SK-N-SH treated with all-trans-retinoic acid at 6 μM for 48 hours (cell line): ENCODE measurements around the gene CBFA2T3.

Experiments used
- ATAC-seq: fragments of 200-7000 bp; cut with Tn5 transposase; 3 replicates; pipeline ENCODE4 v1.9.1; 2020; ENCODE audit warnings: mild to moderate bottlenecking, moderate library complexity
- ARNTL ChIP-seq: fragments of 450-650 bp; formaldehyde crosslinking; IDR thresholded peaks from 2 replicates; pipeline ENCODE4 v1.5.0; 2020; ENCODE audit warnings: low read depth, mild to moderate bottlenecking, moderate library complexity, borderline replicate concordance
- BACH2 ChIP-seq: fragments of 250-450 bp; sonication (Bioruptor Pico); IDR thresholded peaks from 2 replicates; pipeline ENCODE4 v1.9.0; 2021; ENCODE audit warnings: mild to moderate bottlenecking, borderline replicate concordance
- CREB5 ChIP-seq: fragments of 250-450 bp; sonication (Bioruptor Pico); IDR thresholded peaks from 2 replicates; pipeline ENCODE4 v1.5.1; 2020; ENCODE audit warnings: low read depth, mild to moderate bottlenecking, moderate library complexity
- CSDC2 ChIP-seq: fragments of 250-450 bp; sonication (Bioruptor Pico); IDR thresholded peaks from 2 replicates; pipeline ENCODE4 v1.5.0; 2020; ENCODE audit warnings: mild to moderate bottlenecking, moderate library complexity
- ESRRG ChIP-seq: fragments of 250-450 bp; sonication (Bioruptor Pico); IDR thresholded peaks from 2 replicates; pipeline ENCODE4 v1.6.1; 2021; ENCODE audit warnings: mild to moderate bottlenecking
- GLIS3 ChIP-seq: fragments of 250-450 bp; sonication (Bioruptor Pico); IDR thresholded peaks from 2 replicates; pipeline ENCODE4 v1.5.0; 2020; ENCODE audit warnings: mild to moderate bottlenecking, moderate library complexity
- ISL1 ChIP-seq: fragments of 250-450 bp; sonication (Bioruptor Pico); IDR thresholded peaks from 2 replicates; pipeline ENCODE4 v2.1.2; 2022; ENCODE audit warnings: mild to moderate bottlenecking, moderate library complexity
- PATZ1 ChIP-seq: fragments of 250-450 bp; sonication (Bioruptor Pico); IDR thresholded peaks from 2 replicates; pipeline ENCODE4 v1.8.0; 2020; ENCODE audit warnings: mild to moderate bottlenecking, moderate library complexity, borderline replicate concordance
- POU6F1 ChIP-seq: fragments of 250-450 bp; sonication (Bioruptor Pico); IDR thresholded peaks from 2 replicates; pipeline ENCODE4 v1.8.0; 2021; ENCODE audit warnings: low read depth, mild to moderate bottlenecking, moderate library complexity, borderline replicate concordance
- PPARA ChIP-seq: fragments of 250-450 bp; sonication (Bioruptor Pico); IDR thresholded peaks from 2 replicates; pipeline ENCODE4 v1.5.0; 2020; ENCODE audit warnings: mild to moderate bottlenecking, borderline replicate concordance
- RARB ChIP-seq: fragments of 250-450 bp; sonication (Bioruptor Pico); IDR thresholded peaks from 2 replicates; pipeline ENCODE4 v1.8.0; 2021; ENCODE audit warnings: mild to moderate bottlenecking, moderate library complexity
- SNAI2 ChIP-seq: fragments of 250-450 bp; sonication (Bioruptor Pico); IDR thresholded peaks from 2 replicates; pipeline ENCODE4 v1.5.0; 2020; ENCODE audit warnings: mild to moderate bottlenecking, moderate library complexity
- TCF4 ChIP-seq: fragments of 250-450 bp; sonication (Bioruptor Pico); IDR thresholded peaks from 2 replicates; pipeline ENCODE4 v1.8.0; 2021; ENCODE audit warnings: mild to moderate bottlenecking, moderate library complexity, borderline replicate concordance
- TOX ChIP-seq: fragments of 250-450 bp; sonication (Bioruptor Pico); IDR thresholded peaks from 2 replicates; pipeline ENCODE4 v1.8.0; 2021; ENCODE audit warnings: mild to moderate bottlenecking, moderate library complexity, borderline replicate concordance
- TSHZ2 ChIP-seq: fragments of 250-450 bp; sonication (Bioruptor Pico); IDR thresholded peaks from 2 replicates; pipeline ENCODE4 v1.5.0; 2020; ENCODE audit warnings: mild to moderate bottlenecking, moderate library complexity
- ZC3H10 ChIP-seq: fragments of 250-450 bp; sonication (Bioruptor Pico); IDR thresholded peaks from 2 replicates; pipeline ENCODE4 v1.5.1; 2021; ENCODE audit warnings: mild to moderate bottlenecking, moderate library complexity
- ZFP3 ChIP-seq: fragments of 250-450 bp; sonication (Bioruptor Pico); IDR thresholded peaks from 2 replicates; pipeline ENCODE4 v1.5.0; 2020; ENCODE audit warnings: mild to moderate bottlenecking, moderate library complexity
- ZFP30 ChIP-seq: fragments of 450-650 bp; formaldehyde crosslinking; IDR thresholded peaks from 2 replicates; pipeline ENCODE4 v1.5.0; 2022; ENCODE audit warnings: mild to moderate bottlenecking, moderate library complexity
- ZNF8 ChIP-seq: fragments of 450-650 bp; formaldehyde crosslinking; IDR thresholded peaks from 2 replicates; pipeline ENCODE4 v1.5.0; 2020; ENCODE audit warnings: mild to moderate bottlenecking, moderate library complexity

Gene CBFA2T3

GRCh38 chr16:88830258-88830657 lies 146.7 kb downstream of the CBFA2T3 start:
- TF ChIP-seq ZNF8 (CRISPR knock-in tag) (no peak), GLIS3 (CRISPR knock-in tag) (no peak), RARB (CRISPR knock-in tag) (no peak), POU6F1 (CRISPR knock-in tag) (no peak), ZFP30 (no peak), ZC3H10 (CRISPR knock-in tag) (no peak), PPARA (CRISPR knock-in tag) (no peak), SNAI2 (CRISPR knock-in tag) (no peak), ESRRG (CRISPR knock-in tag) (no peak), BACH2 (CRISPR knock-in tag) (no peak), ZFP3 (CRISPR knock-in tag) (no peak)

GRCh38 chr16:88828711-88829110 lies 148.3 kb downstream of the CBFA2T3 start:
- TF ChIP-seq TCF4 (CRISPR knock-in tag) (no peak), BACH2 (CRISPR knock-in tag) (no peak), PPARA (CRISPR knock-in tag) (no peak), ZFP30 (no peak), SNAI2 (CRISPR knock-in tag) (no peak), POU6F1 (CRISPR knock-in tag) (no peak), CSDC2 (CRISPR knock-in tag) (no peak), ZNF8 (CRISPR knock-in tag) (no peak)
- ATAC-seq = no peak

More at GRCh38 chr16:88830258-88830657, 146.7 kb downstream of the CBFA2T3 start:
- ATAC-seq = no peak

GRCh38 chr16:88827727-88828126 lies 149.3 kb downstream of the CBFA2T3 start:
- ATAC-seq = no peak
- TF ChIP-seq CREB5 (CRISPR knock-in tag) = no peak
- no peak for TF ChIP-seq TOX
- TF ChIP-seq RARB (CRISPR knock-in tag) = no peak
- no peak for TF ChIP-seq TCF4 (CRISPR knock-in tag)
- TF ChIP-seq ZFP30 = no peak
- TF ChIP-seq ZFP3 (CRISPR knock-in tag) = no peak
- TF ChIP-seq ISL1 (CRISPR knock-in tag) = no peak
- no peak for TF ChIP-seq ZC3H10 (CRISPR knock-in tag)
- TF ChIP-seq GLIS3 (CRISPR knock-in tag) = no peak
- no peak for TF ChIP-seq ARNTL (CRISPR knock-in tag)
- no peak for TF ChIP-seq TSHZ2 (CRISPR knock-in tag)
- TF ChIP-seq BACH2 (CRISPR knock-in tag) = no peak
- TF ChIP-seq PATZ1 (CRISPR knock-in tag) = no peak
- TF ChIP-seq CSDC2 (CRISPR knock-in tag) = no peak
